SK-N-MC (cell line): Measurements from ENCODE around the gene UBL5.
"Not testable (repeated sequence)": the region's sequence is repeated elsewhere in the genome, so short reads cannot be mapped to it uniquely, and the experiment has no call there.

Experiments used
- DNase-seq: peaks from one replicate; pipeline ENCODE4 v3.0.0-alpha.2; 2011; ENCODE audit warnings: low read depth, low spot score
- H3K27ac ChIP-seq: fragments of 200-600 bp; sonication (generic); 2 replicates; pipeline ENCODE4 v1.5.1; 2016; ENCODE audit warnings: mixed run types
- H3K36me3 ChIP-seq: fragments of 200-600 bp; sonication (generic); 2 replicates; pipeline ENCODE4 v1.6.1; 2017; ENCODE audit warnings: antibody characterized with exemption, low read length, mixed read lengths; ENCODE audit not compliant: insufficient read depth
- H3K4me3 ChIP-seq: fragments of 200-600 bp; sonication (generic); 2 replicates; pipeline ENCODE4 v1.5.1; 2016
- H3K9ac ChIP-seq: fragments of 200-600 bp; sonication (generic); 2 replicates; pipeline ENCODE4 v1.8.0; 2017; ENCODE audit warnings: mixed run types, mixed read lengths; ENCODE audit not compliant: insufficient read length
- H3K9me3 ChIP-seq: fragments of 200-600 bp; sonication (generic); 2 replicates; pipeline ENCODE4 v1.6.1; 2017; ENCODE audit warnings: low read depth, mild to moderate bottlenecking, antibody characterized with exemption, low read length, moderate library complexity, mixed read lengths
- EZH2 ChIP-seq: fragments of 200-600 bp; sonication (generic); IDR thresholded peaks from one replicate; pipeline ENCODE4 v1.6.1; 2017; ENCODE audit warnings: antibody characterized with exemption
- FOXP2 ChIP-seq: optimal IDR thresholded peaks from 2 replicates; pipeline ENCODE3; 2011; ENCODE audit warnings: mild to moderate bottlenecking, moderate library complexity; ENCODE audit not compliant: insufficient read depth; ENCODE audit errors: extremely low read length, control extremely low read depth
- POLR2AphosphoS5 ChIP-seq: IDR thresholded peaks from 2 replicates; pipeline ENCODE4 v1.6.1; 2012; ENCODE audit warnings: mild to moderate bottlenecking, low read depth, low read length, borderline replicate concordance

The UBL5 gene

GRCh38 chr19:9834307-9834725, 6.6 kb downstream of the UBL5 start:
- Histone ChIP-seq H3K4me3 (peak overlapping the region; percentile 82), H3K36me3 (peaks cover 21% of the 10 kb centered on the region), H3K9ac (no peak overlapping the region), H3K9me3 (no peaks in the 10 kb centered on the region), H3K27ac (no peak overlapping the region)
- TF ChIP-seq POLR2AphosphoS5 (no peak), FOXP2 (no peak), EZH2 (no peak)
- DNase-seq, result no peak

- H3K9ac ChIP-seq, result peak within 1 kb of the TSS; percentile 86
- no peak for TF ChIP-seq FOXP2
- TF ChIP-seq POLR2AphosphoS5, result peak; percentile 68
- peaks cover 18% of the 10 kb centered on the region for H3K36me3 ChIP-seq
- H3K4me3 ChIP-seq, result peak within 1 kb of the TSS; percentile 86
- H3K27ac ChIP-seq, result no peak within 1 kb of the TSS
- H3K9me3 ChIP-seq, result no peaks in the 10 kb centered on the region
- peak; percentile 93 for DNase-seq
Observed at GRCh38 chr19:9834726-9835506, 7.2 kb downstream of the UBL5 start, which contains the start of gene PIN1. Gene PIN1 (plus strand): TSS chr19:9835318. CDS start chr19:9835345, 27 bp downstream.

GRCh38 chr19:9835507-9835949, 7.8 kb downstream of the UBL5 start:
- no peak for DNase-seq
- no peak for TF ChIP-seq EZH2
- no peak for TF ChIP-seq FOXP2
- TF ChIP-seq POLR2AphosphoS5, result no peak
- Histone ChIP-seq H3K9me3 (no peaks in the 10 kb centered on the region), H3K4me3 (peak overlapping the region; percentile 86), H3K36me3 (peaks cover 13% of the 10 kb centered on the region; the same call in 1 of the 2 replicates), H3K9ac (peak overlapping the region; percentile 86), H3K27ac (no peak overlapping the region)

GRCh38 chr19:9836021-9836420, 8.3 kb downstream of the UBL5 start:
- Histone ChIP-seq H3K9me3 (no peaks in the 10 kb centered on the region), H3K9ac (peak overlapping the region; percentile 86)
- DNase-seq, result no peak

GRCh38 chr19:9838324-9838723, 10.6 kb downstream of the UBL5 start:
- no peaks in the 10 kb centered on the region for H3K9me3 ChIP-seq
- H3K4me3 ChIP-seq, result no peak overlapping the region
- no peak for TF ChIP-seq FOXP2
- no peak for TF ChIP-seq EZH2
- no peak for TF ChIP-seq POLR2AphosphoS5
- H3K27ac ChIP-seq, result no peak overlapping the region
- peaks cover 39% of the 10 kb centered on the region; the same call in 1 of the 2 replicates for H3K36me3 ChIP-seq
- no peak overlapping the region for H3K9ac ChIP-seq
- no peak for DNase-seq

More at GRCh38 chr19:9836021-9836420, 8.3 kb downstream of the UBL5 start:
- H3K27ac ChIP-seq, result no peak overlapping the region
- peaks cover 16% of the 10 kb centered on the region; the same call in 1 of the 2 replicates for H3K36me3 ChIP-seq
- TF ChIP-seq FOXP2 (no peak), EZH2 (no peak)
- peak overlapping the region; percentile 86 for H3K4me3 ChIP-seq

GRCh38 chr19:9839415-9839814, 11.7 kb downstream of the UBL5 start:
- Histone ChIP-seq H3K4me3 (no peak overlapping the region), H3K27ac (no peak overlapping the region), H3K36me3 (peaks cover 50% of the 10 kb centered on the region; the same call in 1 of the 2 replicates), H3K9ac (no peak overlapping the region), H3K9me3 (no peaks in the 10 kb centered on the region)
- TF ChIP-seq EZH2 (no peak), FOXP2 (no peak)
- DNase-seq, result no peak

- no peak overlapping the region for H3K27ac ChIP-seq
- TF ChIP-seq POLR2AphosphoS5 (no peak), FOXP2 (no peak), EZH2 (no peak)
- no peaks in the 10 kb centered on the region for H3K9me3 ChIP-seq
- H3K36me3 ChIP-seq, result peaks cover 55% of the 10 kb centered on the region; the same call in 1 of the 2 replicates
- H3K9ac ChIP-seq, result no peak overlapping the region
- no peak overlapping the region for H3K4me3 ChIP-seq
- no peak for DNase-seq
Observed at GRCh38 chr19:9842834-9843625, 15.3 kb downstream of the UBL5 start.

GRCh38 chr19:9843626-9844273, 16.0 kb downstream of the UBL5 start:
- not testable (repeated sequence) for H3K4me3 ChIP-seq, H3K9me3 ChIP-seq, H3K9ac ChIP-seq, H3K27ac ChIP-seq, DNase-seq
- H3K36me3 ChIP-seq, result peaks cover 48% of the 10 kb centered on the region; the same call in 1 of the 2 replicates
